HG03575 (cell line): Measurements from ENCODE around the gene STK16.

Experiments
- ATAC-seq: cut with Tn5 transposase; IDR thresholded peaks from one replicate; pipeline ENCODE4 v1.9.1; 2021; ENCODE audit not compliant: unreplicated experiment, insufficient number of reproducible peaks, low FRiP score; ENCODE audit errors: extremely low read depth

Gene STK16

DNA sequence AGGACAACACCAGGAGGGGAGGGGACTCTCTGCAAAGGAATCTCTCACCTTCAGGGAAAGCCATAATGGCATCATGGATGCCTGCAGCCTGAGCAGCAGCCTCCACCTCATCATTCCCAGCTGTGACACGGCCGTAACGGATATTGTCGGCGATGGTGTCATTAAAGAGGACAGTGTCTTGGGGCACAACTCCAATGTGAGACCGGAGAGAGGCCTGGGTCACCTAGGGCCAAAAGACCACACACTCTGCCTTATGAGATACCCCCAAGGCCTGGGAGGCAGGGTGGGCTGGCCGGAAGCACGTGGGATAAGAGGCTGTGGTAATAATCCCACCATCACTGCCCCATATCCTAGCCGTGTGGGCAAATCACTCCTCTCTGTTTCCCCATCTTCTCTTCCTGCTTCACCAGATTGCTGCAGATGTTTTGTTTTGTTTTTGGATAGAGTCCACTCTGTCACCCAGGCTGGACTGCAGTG is 34.4 kb upstream of the STK16 start:
- no peak for ATAC-seq

GRCh38 chr2:219213026-219213415 is 32.3 kb upstream of the STK16 start:
- no peak for ATAC-seq

DNA sequence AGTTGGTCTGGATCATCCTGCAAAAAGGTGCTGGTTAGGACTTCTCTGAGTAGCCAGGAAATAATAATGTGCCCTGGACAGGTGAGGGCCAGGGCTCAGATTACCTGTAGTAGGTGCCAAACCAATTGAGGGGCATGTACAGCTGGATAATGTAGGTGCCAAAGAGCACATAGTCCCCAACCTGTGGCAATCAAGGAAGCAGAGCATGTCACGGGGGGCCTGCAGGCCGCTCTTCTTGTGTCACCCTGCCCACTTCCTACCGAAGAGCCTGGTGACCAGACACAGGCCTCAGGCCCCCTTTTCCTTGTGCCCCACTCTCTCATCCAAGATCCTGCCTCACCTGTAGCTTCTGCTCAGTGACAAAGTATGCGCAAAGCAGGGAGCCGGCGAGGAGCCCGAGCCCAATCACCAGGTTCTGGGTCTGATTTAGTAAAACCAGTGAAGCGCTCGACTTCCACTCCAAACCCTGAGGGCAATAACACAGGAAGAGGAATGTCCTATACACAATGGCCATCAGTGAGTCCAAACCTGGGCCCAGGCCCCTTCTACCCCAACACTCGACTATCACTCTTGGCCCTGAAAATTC is 31.7 kb upstream of the STK16 start:
- ATAC-seq: no peak

DNA sequence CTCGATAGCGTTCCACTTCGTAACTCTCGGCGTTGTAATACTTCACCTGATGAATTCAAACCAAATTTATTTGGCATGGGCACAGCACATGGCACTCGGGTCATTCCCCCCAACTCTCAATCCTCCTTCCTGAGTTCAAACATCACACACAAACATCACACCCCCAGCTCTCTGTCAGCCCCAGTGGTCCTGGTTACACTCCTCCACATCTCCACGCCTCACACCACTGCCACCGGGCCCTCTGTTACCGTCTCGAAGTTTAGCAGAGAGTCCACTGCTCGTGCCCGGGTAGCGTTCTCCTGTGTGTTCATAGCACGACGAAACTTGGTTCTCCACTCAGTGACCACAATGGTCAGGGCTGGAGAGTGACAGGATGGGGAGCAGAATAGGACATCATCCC is 31.1 kb upstream of the STK16 start:
- no peak for ATAC-seq

DNA sequence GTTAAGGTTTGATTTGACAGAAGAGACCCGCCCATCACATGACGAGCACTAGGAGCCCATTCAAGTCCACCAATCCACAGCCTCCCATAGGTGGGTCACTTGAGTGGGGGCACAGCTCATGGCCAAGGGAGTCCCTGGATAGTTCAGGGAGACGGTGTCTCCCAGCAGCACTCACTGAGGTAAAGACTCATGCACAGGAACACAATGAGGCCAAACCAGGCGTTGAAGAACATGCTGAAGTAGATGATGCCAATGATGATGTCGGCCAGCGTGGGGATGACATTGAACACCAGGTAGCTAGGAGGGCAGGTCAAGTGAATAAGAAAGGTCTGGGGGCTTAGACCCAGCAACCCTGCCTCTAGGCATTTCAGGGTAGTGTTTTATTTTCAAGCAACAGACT is 30.5 kb upstream of the STK16 start:
- ATAC-seq: no peak

- ATAC-seq: no peak
These were observed 29.3 kb upstream of the STK16 start for GRCh38 chr2:219215871-219216534.

- ATAC-seq: no peak
These were observed 28.8 kb upstream of the STK16 start for GRCh38 chr2:219216535-219216915.

GRCh38 chr2:219218217-219218731 is 27.0 kb upstream of the STK16 start:
- no peak for ATAC-seq

DNA sequence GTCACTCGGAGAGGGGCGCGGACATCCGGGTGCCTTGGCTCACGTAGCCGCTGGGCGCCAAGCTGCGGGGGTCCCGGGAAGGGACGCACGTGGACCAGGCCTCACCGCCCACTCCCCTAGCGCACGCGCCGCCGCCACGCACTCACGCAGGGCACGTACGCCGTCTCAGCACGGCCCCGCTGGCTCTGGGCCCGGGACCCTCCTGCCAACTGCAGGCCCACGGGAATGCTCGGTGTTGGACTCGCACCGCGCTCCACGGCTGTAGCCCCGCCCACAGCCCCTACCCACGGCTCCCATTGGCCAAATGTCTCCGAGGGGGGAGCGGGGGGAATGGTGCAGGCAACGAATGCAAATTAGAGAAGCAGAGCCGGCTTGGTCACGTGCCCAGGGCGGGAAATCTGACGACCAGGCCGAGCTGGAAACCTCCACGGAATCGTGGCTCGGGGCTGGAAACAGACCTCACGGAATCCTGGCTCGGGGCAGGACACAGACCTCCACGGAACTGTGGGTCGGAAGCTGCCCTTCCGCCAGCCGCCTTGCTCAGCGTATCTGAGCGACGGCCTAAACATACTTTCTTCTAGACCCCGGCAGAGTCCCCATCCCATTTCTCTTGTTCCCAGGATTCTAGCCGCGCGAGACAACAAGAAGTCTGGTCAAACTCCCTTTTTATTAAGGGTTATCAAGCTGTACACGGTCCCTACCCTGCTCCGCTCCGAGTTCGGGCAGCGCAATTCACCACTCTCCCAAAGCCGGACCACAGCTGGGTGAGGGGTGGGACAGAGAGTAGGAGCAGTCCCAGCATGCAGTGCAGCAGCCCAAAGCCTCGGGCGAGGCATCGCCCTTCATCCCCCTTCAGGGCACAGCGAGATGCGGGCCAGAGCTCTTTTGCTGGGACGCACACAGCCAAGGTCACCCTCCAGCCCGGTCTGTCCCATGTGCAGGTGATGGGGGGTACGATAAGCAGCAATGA is 26.3 kb upstream of the STK16 start, which contains the start of gene ABCB6:
ABCB6 (minus strand) TSS at position 227 of the 970 bp plus-strand sequence. CDS start 285 bp downstream, outside the sequence.
- no peak for ATAC-seq

GRCh38 chr2:219219784-219220532 is 25.3 kb upstream of the STK16 start:
- ATAC-seq: no peak

GRCh38 chr2:219220652-219221402 is 24.5 kb upstream of the STK16 start:
- no peak for ATAC-seq

- ATAC-seq: no peak
These were observed 23.2 kb upstream of the STK16 start for GRCh38 chr2:219221957-219222518.

GRCh38 chr2:219223831-219224610 is 21.3 kb upstream of the STK16 start:
- no peak for ATAC-seq

DNA sequence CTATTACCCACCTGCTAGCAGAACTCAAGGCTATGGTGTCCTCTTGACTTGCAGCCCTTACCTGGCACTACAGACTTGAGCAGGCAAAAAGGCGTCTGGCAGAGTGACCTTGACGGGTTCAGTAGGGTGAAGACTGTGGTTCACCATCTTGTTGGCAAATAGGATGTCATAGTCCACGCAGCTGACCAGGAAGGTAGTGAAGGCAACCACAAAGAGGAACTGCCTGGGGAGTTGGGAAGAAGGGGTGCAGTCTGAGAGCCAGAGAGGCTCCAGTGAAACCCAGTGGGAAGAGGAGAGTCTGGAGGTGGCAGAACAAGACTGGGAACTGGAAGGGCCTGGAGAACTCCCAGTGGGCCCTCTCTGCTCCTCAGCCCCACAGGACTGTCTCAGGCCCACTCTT is 19.9 kb upstream of the STK16 start:
- ATAC-seq: no peak

DNA sequence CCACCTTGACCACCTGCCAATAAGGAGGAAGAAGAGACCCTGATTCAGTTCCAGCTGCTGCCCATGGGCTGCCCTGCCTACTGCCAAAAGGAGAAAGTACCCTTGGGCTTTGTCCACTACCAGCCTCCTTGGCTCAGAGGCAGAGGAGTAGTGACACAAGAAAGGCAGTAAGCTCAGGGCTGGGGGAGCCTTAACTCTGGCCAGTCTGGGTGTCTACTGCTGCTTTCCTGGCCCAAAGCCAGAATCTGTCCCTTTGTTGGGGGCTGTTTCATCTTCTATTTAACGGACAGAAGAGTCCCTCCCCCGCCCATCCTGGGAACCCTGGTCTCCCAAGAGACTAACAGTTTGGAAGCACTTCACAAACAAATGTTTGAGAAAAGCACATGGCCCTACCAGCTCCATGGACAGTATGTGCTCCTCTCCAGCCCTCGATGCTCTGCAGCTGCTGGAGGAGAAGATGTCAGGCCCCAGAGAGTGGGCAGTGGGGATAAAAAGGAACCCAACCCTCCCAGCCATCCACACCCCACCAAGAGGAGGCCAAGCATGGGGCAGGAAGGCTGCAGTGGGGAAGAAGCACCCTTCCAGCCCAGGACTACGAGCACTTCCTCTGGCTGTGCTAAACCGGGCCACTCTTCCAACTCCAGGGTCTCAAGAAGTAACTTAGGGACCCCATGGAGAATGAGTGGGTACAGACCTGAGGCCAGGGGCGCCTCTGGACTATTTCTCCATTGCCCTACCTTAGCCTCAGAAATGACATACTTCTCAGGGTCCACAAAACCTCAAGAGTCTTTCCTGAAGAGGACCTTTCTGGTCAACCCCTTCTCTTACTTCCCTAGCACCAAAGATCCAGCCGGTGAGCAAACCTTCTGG is 17.0 kb upstream of the STK16 start:
- ATAC-seq: no peak

- peak; percentile 5 for ATAC-seq
These were observed 16.4 kb upstream of the STK16 start for GRCh38 chr2:219228911-219229304.
